Left ventricle myocardium superior (tissue), 1 donor: Measurements from ENCODE around the gene FCHO1. TPM values are rescaled to one million over a fixed set of nuclear protein-coding genes. Genes with fewer than 3 reads are reported as not detected.
"Not testable (repeated sequence)": the region's sequence is repeated elsewhere in the genome, so short reads cannot be mapped to it uniquely, and the experiment has no call there.

ENCODE experiments used
- ATAC-seq: fragments of 200-7000 bp; cut with Tn5 transposase; one replicate; pipeline ENCODE4 v1.9.1; 2020; ENCODE audit warnings: mild to moderate bottlenecking, moderate library complexity
- DNase-seq: peaks from one replicate; pipeline ENCODE4 v3.0.0-alpha.2; 2020
- intact Hi-C: fragments of 100-400 bp; cut with micrococcal nuclease; formaldehyde crosslinking; loops from one replicate; pipeline ENCODE4 v1.11.0; 2022
- total RNA-seq: library from RNA; stranded (reverse); fragmentation: NEBNext Ultra II Directional; extraction: Animal tissue kit (Norgen Biotek cat#: 25700); gene quantifications from one replicate; pipeline ENCODE4 v1.2.1, GENCODE V29; 2021
- donor health status: DM: no; HTN: yes; CAD: no; lungs with severe emphysema.

FCHO1 gene
- total RNA-seq, 1 donor from 2014 or later, result 0.97 TPM

- ATAC-seq (peak; percentile 94), DNase-seq (peak; percentile 84)
- intact Hi-C loops, result no loop called here
Observed at GRCh38 chr19:17757125-17757524, 5.8 kb downstream of the FCHO1 start.

GRCh38 chr19:17758515-17758914 is 7.2 kb downstream of the FCHO1 start:
- intact Hi-C loops, result no loop called here
- DNase-seq (no peak), ATAC-seq (no peak)

GRCh38 chr19:17761148-17761547 is 9.9 kb downstream of the FCHO1 start:
- intact Hi-C loops, result no loop called here
- DNase-seq (no peak), ATAC-seq (no peak)

- DNase-seq (no peak), ATAC-seq (no peak)
- intact Hi-C loops, result no loop called here
Observed at GRCh38 chr19:17762505-17763229, 11.4 kb downstream of the FCHO1 start.

- intact Hi-C loops, result no loop called here
- DNase-seq (no peak), ATAC-seq (no peak)
Observed at GRCh38 chr19:17764348-17764747, 13.1 kb downstream of the FCHO1 start.

- peak; percentile 71 for ATAC-seq
- intact Hi-C loops, result no loop called here
Observed at GRCh38 chr19:17765069-17765618, 13.9 kb downstream of the FCHO1 start.

GRCh38 chr19:17766543-17767131 is 15.4 kb downstream of the FCHO1 start:
- peak; percentile 89 for ATAC-seq

More at GRCh38 chr19:17765069-17765618, 13.9 kb downstream of the FCHO1 start:
- DNase-seq, result peak; percentile 70

GRCh38 chr19:17767559-17767958 is 16.3 kb downstream of the FCHO1 start:
- intact Hi-C loops, result no loop called here
- no peak for ATAC-seq
- no peak for DNase-seq

More at GRCh38 chr19:17766543-17767131, 15.4 kb downstream of the FCHO1 start:
- intact Hi-C loops, result no loop called here
- DNase-seq, result peak; percentile 87

- intact Hi-C loops, result no loop called here
- DNase-seq (no peak), ATAC-seq (no peak)
Observed at GRCh38 chr19:17770613-17771012, 19.3 kb downstream of the FCHO1 start.

GRCh38 chr19:17772172-17772571 is 20.9 kb downstream of the FCHO1 start:
- DNase-seq (no peak), ATAC-seq (no peak)
- intact Hi-C loops, result no loop called here

- intact Hi-C loops, result no loop called here
Observed at GRCh38 chr19:17775245-17775927, 24.1 kb downstream of the FCHO1 start.

GRCh38 chr19:17775991-17776803 is 24.9 kb downstream of the FCHO1 start:
- DNase-seq (no peak), ATAC-seq (no peak)
- intact Hi-C loops, result no loop called here

More at GRCh38 chr19:17775245-17775927, 24.1 kb downstream of the FCHO1 start:
- DNase-seq (no peak), ATAC-seq (no peak)

- intact Hi-C loops, result not testable (repeated sequence)
Observed at GRCh38 chr19:17777840-17778239, 26.6 kb downstream of the FCHO1 start.

GRCh38 chr19:17778251-17778967 is 27.1 kb downstream of the FCHO1 start:
- intact Hi-C loops, result no loop called here
- DNase-seq, result peak; percentile 63
- peak; percentile 58 for ATAC-seq

More at GRCh38 chr19:17777840-17778239, 26.6 kb downstream of the FCHO1 start:
- ATAC-seq, DNase-seq: not testable (repeated sequence)

- intact Hi-C loops, result no loop called here
- ATAC-seq, result peak; percentile 44
- DNase-seq, result no peak
Observed at GRCh38 chr19:17778968-17779929, 28.0 kb downstream of the FCHO1 start.

GRCh38 chr19:17780781-17781180 is 29.5 kb downstream of the FCHO1 start:
- ATAC-seq (no peak), DNase-seq (no peak)
- intact Hi-C loops, result no loop called here

- intact Hi-C loops, ATAC-seq, DNase-seq: not testable (repeated sequence)
Observed at GRCh38 chr19:17783721-17784120, 32.4 kb downstream of the FCHO1 start.
